PFSK-1 (cell line): ENCODE results near the gene RPL36AL.

Experiments used
- FOXP2 ChIP-seq: optimal IDR thresholded peaks from 2 replicates; pipeline ENCODE3; 2011; ENCODE audit warnings: borderline replicate concordance, control low read depth, inconsistent platforms; ENCODE audit not compliant: insufficient read depth; ENCODE audit errors: extremely low read length, extremely low read depth
- POLR2AphosphoS5 ChIP-seq: IDR thresholded peaks from 2 replicates; pipeline ENCODE4 v1.6.1; 2012; ENCODE audit warnings: low read depth, mild to moderate bottlenecking, control low read depth, low read length, moderate library complexity
- SIN3A ChIP-seq: IDR thresholded peaks from 2 replicates; pipeline ENCODE4 v1.6.1; 2012; ENCODE audit warnings: mild to moderate bottlenecking, low read length, moderate library complexity, borderline replicate concordance; ENCODE audit not compliant: insufficient read depth
- TAF1 ChIP-seq: IDR thresholded peaks from 2 replicates; pipeline ENCODE4 v1.6.1; 2012; ENCODE audit warnings: low read length, control low read depth, borderline replicate concordance; ENCODE audit not compliant: insufficient read depth
- TF ChIP-seq, protein P1 (sequence below), 2 experiments: IDR thresholded peaks; 2 replicates each; pipeline versions ENCODE4 v1.6.1 to v1.8.0; 2011 to 2012; ENCODE audit warnings: low read depth in 2 of 2, low read length in 2 of 2, control low read depth in 1 of 2, inconsistent platforms in 1 of 2, mild to moderate bottlenecking in 1 of 2, moderate library complexity in 1 of 2; ENCODE audit not compliant: insufficient read depth in 1 of 2

Gene RPL36AL

GRCh38 chr14:49584058-49584457, 36.4 kb downstream of the RPL36AL start:
- TF ChIP-seq FOXP2 (no peak), POLR2AphosphoS5 (no peak), TAF1 (no peak), SIN3A (no peak)
- TF ChIP-seq, protein P1, sequence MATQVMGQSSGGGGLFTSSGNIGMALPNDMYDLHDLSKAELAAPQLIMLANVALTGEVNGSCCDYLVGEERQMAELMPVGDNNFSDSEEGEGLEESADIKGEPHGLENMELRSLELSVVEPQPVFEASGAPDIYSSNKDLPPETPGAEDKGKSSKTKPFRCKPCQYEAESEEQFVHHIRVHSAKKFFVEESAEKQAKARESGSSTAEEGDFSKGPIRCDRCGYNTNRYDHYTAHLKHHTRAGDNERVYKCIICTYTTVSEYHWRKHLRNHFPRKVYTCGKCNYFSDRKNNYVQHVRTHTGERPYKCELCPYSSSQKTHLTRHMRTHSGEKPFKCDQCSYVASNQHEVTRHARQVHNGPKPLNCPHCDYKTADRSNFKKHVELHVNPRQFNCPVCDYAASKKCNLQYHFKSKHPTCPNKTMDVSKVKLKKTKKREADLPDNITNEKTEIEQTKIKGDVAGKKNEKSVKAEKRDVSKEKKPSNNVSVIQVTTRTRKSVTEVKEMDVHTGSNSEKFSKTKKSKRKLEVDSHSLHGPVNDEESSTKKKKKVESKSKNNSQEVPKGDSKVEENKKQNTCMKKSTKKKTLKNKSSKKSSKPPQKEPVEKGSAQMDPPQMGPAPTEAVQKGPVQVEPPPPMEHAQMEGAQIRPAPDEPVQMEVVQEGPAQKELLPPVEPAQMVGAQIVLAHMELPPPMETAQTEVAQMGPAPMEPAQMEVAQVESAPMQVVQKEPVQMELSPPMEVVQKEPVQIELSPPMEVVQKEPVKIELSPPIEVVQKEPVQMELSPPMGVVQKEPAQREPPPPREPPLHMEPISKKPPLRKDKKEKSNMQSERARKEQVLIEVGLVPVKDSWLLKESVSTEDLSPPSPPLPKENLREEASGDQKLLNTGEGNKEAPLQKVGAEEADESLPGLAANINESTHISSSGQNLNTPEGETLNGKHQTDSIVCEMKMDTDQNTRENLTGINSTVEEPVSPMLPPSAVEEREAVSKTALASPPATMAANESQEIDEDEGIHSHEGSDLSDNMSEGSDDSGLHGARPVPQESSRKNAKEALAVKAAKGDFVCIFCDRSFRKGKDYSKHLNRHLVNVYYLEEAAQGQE (IDR thresholded peaks at IDR 0.05; ENCODE audit: insufficient read depth in 1 of 2, low read depth in 2 of 2, low read length in 2 of 2), result no peak

- TF ChIP-seq FOXP2, result no peak
- no peak for TF ChIP-seq SIN3A
- no peak for TF ChIP-seq POLR2AphosphoS5
- TF ChIP-seq TAF1, result no peak
- TF ChIP-seq, protein P1 (IDR thresholded peaks at IDR 0.05; ENCODE audit: insufficient read depth in 1 of 2, low read depth in 2 of 2, low read length in 2 of 2), result no peak
Observed at GRCh38 chr14:49583629-49584028, 36.8 kb downstream of the RPL36AL start.

- TF ChIP-seq, protein P1 (IDR thresholded peaks at IDR 0.05; ENCODE audit: insufficient read depth in 1 of 2, low read depth in 2 of 2, low read length in 2 of 2), result no peak
- TF ChIP-seq SIN3A (peak; percentile 20; the same call in 1 of the 2 replicates), POLR2AphosphoS5 (peak; percentile 72)
Observed at GRCh38 chr14:49582113-49582977, 38.1 kb downstream of the RPL36AL start.

- no peak for TF ChIP-seq FOXP2
- no peak for TF ChIP-seq POLR2AphosphoS5
- TF ChIP-seq, protein P1 (IDR thresholded peaks at IDR 0.05; ENCODE audit: insufficient read depth in 1 of 2, low read depth in 2 of 2, low read length in 2 of 2), result no peak
- no peak for TF ChIP-seq TAF1
- no peak for TF ChIP-seq SIN3A
Observed at GRCh38 chr14:49581209-49582112, 39.0 kb downstream of the RPL36AL start.
